GM21619 (cell line): Measurements from ENCODE around the gene PCGF3.
"Not testable (repeated sequence)": the region's sequence is repeated elsewhere in the genome, so short reads cannot be mapped to it uniquely, and the experiment has no call there.

Experiments used
- ATAC-seq: cut with Tn5 transposase; IDR thresholded peaks from one replicate; pipeline ENCODE4 v1.9.1; 2021; ENCODE audit not compliant: unreplicated experiment

PCGF3 gene

GRCh38 chr4:722851-723360 is 17.3 kb downstream of the PCGF3 start:
- no peak for ATAC-seq

GRCh38 chr4:723751-724530 is 18.3 kb downstream of the PCGF3 start:
- no peak for ATAC-seq

DNA sequence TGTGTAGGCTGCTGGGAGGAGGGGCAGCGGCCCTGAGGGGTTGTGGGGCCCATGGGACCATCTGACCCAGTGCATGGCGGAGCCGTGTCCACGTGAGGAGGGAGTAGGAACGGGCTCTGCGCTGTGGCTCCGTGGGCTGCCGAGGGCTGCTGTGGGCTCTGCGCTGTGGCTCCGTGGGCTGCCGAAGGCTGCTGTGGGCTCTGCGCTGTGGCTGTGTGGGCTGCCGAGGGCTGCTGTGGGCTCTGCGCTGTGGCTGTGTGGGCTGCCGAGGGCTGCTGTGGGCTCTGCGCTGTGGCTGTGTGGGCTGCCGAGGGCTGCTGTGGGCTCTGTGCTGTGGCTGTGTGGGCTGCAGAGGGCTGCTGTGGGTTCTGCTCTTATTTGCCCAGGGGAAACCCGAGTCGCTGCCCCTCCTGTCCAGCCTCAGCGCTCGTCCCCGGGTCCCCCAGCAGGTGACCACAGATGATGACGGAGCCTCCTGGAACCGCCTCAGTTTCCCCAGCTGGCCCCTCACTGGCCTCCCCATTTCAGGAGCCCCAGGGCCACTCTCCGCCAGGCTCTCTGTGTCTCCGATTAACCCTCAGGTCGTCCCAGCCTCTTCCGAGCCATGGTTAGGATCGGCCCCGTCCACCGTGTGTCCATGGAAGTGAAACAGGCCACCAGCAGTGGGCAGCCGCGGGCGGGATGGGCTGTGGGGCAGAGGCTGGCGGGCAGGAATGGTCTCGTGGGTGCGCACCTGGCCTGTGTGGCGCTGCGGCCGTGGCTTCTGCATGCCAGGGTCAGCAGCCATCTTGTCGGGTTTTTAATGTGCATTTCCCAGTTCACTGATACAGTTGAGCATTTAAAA is 20.0 kb downstream of the PCGF3 start:
- no peak for ATAC-seq

DNA sequence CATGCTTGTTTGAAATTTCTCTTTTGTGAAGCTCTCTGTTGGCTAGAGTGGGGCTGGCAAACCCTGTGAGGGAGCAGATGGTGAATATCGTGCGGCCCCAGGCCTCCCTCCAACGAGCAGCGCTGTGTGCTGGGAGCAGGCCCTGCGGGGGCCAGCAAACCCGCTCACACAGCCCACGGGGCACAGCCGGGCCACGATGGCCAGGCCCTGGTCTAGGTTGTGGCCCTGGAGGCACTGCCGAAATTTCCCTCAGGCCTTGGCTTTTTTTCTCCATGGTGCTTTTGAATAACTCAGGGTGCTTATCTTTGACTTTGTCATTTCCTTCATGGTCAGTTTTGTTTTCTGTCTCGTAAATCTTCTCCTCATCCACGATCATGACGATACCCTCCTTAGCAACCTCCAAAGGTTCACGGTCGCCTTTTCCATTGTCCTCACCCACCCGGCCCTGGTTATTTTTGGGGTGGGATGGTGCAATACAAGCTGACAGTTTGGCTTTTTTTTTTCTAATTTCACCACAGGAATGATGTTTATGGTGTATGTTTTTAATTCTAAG is 20.7 kb downstream of the PCGF3 start:
- ATAC-seq, result no peak

DNA sequence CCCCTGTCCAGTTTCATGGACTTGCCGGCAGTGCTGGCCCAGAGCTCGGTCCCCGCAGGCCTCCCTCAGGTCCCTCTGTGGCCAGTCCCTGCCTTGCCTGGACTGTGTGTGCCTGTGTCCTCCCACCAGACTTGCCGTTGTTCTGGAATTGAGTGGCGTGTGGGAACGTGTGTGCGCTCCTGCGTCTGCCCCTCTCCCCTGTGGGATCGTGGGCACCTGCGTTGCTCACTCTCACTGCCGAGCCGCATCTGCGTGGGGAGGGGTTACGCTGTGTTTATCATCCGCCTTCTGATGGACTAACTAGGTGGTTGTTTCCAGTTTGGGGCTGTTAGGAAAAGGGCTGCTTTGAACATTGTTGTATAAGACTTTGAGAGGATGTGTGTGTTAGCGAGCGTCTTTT is 21.2 kb downstream of the PCGF3 start:
- no peak for ATAC-seq

DNA sequence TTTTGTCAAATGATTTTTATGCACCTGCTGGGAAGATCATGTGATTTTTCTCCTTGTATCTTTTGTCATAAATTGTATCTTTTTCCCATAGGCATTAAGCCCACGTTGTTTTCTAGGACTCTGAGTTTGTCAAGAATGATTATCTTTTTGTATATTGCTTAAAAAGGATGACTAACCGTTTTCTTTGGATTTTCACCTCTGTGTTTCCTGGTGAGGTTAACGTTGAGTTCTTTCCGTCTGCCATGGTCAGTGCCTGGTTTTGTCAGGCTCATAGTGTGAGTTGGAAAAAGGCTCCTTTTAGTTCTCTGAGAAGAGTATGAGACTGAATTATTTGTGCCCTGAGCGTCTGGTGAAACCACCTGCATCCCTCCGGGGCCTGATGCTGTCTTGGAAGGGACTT is 21.9 kb downstream of the PCGF3 start:
- no peak for ATAC-seq

DNA sequence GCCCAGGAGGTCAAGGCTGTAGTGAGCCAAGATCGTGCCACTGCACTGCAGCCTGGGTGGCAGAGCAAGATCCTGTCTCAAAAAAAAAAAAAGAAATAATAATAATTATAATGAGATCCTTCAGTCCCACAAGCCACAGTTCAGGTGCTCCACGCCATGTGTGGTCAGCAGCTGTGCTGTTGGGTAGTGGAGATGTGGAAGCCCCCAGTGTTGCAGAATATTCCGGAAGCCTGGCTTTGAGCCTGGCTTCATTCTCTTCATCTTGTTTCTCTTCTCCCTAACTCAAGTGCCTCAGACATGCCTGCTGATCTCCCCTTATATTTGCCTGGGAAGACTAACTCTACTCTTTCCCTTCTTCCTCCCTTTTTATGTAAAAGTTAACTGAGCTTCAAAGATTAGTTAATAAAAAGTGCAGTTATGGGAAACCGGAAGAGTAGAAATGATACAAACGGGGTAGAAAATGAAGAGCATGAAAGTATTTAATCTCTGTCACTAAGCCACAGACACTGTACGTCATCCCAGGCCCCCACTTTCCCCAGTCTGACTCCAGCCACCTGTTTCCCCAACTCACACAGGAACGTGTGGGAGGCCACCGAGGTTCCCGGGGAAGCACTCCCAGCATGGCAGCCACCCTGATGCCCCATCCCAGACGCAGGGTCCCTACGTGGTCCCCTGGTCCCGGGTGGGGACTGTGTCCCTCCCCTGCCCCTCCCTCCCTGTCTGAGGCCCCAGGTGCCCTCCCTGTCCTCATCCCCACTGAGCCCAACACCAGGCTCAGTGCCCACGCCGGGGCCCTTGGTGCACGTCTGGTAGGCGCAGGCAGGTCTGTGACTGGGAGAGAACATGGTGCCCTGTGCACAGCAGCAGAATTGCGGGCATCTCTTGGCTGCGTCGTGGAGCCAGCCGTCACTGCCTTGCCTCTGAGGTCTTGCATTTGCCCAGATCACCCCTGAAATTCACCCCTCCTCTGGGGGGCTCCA is 24.0 kb downstream of the PCGF3 start:
- no peak for ATAC-seq

DNA sequence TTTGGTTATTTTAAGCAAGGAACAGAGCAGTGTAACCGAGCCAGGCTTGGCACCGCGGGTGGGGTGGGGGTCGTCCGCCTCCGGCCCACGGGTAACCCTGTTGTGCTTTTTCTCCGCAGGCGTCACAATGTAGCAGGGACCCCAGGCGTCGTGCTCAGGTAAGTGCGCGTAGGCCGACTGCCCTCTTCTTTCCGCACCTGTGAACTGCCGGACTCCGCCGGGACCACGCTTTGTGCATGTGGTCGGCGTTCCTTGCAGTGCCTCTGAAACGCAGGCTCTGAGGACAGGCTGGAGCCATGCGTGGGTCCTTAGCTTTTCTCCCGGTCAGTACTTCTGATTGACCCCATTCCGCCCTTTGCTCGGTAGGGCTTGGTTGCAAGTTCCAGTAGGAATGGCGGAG is 24.9 kb downstream of the PCGF3 start:
- ATAC-seq, result no peak

DNA sequence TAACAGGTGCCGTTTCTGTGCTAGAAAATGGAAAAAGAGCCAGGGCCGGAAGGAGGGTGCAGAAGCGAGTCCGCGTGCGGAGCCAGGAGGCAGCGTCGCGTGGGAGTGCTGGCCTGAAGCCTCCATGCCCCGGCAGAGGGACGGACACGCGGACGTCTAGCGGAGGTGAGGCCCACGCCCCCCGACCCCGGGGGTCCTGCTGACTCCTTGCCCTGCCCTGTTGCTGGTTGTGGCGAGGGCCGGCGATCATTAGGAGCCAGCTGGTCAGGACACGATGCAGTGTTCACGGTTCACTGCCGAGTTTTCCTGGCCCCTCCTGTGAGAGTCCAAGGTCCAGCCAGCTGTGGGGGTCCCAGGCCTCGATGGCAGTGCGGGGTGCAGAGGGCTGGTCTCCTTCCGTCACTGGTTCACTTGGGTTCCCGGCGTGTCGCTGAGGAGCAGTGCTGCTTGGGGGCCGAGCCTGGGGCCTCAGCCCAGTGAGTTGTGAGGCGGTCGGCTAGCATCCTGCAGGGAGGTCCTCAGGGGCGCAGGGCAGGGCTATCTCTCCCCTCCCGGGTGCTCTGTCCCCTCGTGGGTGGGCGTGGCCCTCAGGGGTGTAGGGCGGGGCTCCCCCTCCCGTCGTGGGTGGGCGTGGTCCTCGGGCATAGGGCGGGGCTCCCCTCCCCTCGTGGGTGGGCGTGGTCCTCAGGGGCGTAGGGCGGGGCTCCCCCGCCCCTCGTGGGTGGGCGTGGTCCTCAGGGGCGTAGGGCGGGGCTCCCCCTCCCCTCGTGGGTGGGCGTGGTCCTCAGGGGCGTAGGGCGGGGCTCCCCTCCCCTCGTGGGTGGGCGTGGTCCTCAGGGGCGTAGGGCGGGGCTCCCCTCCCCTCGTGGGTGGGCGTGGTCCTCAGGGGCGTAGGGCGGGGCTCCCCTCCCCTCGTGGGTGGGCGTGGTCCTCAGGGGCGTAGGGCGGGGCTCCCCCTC is 25.6 kb downstream of the PCGF3 start:
- not testable (repeated sequence) for ATAC-seq

- ATAC-seq, result not testable (repeated sequence)
Observed at GRCh38 chr4:731954-732353, 26.3 kb downstream of the PCGF3 start.

- no peak for ATAC-seq
Observed at GRCh38 chr4:732486-732885, 26.9 kb downstream of the PCGF3 start.

GRCh38 chr4:732911-733630 is 27.4 kb downstream of the PCGF3 start:
- ATAC-seq, result no peak

- no peak for ATAC-seq
Observed at GRCh38 chr4:733631-733980, 28.0 kb downstream of the PCGF3 start.

DNA sequence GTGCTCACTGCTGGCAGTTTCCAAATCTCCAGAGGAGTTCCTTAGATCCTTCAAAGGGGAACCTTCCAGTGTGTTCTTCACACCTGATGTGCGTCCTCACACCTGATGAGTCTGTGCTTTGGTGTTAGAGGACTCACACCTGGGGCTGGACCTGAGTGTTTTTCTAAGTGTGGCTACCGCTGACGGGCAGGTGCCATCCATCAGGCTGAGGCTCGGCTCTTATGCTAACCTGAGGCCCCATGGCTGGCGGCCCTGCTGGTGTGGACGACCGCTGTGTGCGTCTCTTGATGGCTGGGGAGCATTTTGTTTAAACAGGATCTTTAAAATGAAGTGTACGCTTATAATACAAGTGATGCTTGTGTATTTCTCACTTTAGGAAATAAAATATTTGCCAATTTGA is 28.4 kb downstream of the PCGF3 start:
- no peak for ATAC-seq

GRCh38 chr4:734951-735350 is 29.3 kb downstream of the PCGF3 start:
- ATAC-seq, result no peak

GRCh38 chr4:735583-735982 is 30.0 kb downstream of the PCGF3 start:
- no peak for ATAC-seq

- not testable (repeated sequence) for ATAC-seq
Observed at GRCh38 chr4:736561-736960, 30.9 kb downstream of the PCGF3 start.

- ATAC-seq, result no peak
Observed at GRCh38 chr4:738781-739280, 33.2 kb downstream of the PCGF3 start.

DNA sequence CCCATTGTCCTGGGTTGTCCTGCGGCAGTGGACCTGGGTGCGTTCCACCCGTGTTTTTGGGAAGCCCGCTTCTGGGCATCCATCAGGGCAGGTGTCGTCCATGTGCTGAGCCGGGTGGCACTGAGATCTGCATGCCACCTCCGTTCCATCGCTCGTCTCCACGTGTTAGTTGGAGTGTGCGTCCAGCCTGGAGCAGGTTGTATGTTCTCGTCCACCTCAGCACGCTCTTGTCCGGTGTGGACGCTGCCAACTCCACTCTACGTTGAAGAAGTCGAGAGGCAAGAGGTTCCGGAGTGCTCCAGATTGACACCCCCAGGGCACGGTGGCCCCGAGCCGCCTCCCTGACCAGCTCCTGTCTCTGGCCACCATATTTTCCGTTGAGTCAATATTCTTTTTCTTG is 33.9 kb downstream of the PCGF3 start:
- ATAC-seq, result no peak
